Choroid plexus epithelial cell (primary cell): ENCODE results near the gene LTA.

Experiments used
- DNase-seq: peaks from one replicate; pipeline ENCODE4 v3.0.0-alpha.2; 2010; ENCODE audit warnings: low read depth
- H3K4me3 ChIP-seq: 2 replicates; pipeline ENCODE4 v1.5.1; 2011; ENCODE audit warnings: low read depth, mild to moderate bottlenecking, control low read depth, low read length, moderate library complexity
- CTCF ChIP-seq: conservative IDR thresholded peaks from 2 replicates; pipeline ENCODE4 v1.5.1; 2011; ENCODE audit warnings: low read depth, mild to moderate bottlenecking, control low read depth, inconsistent platforms, low read length, moderate library complexity

The LTA gene

GRCh38 chr6:31559606-31559957 is 12.5 kb upstream of the LTA start:
- TF ChIP-seq CTCF: no peak
- DNase-seq: no peak
- H3K4me3 ChIP-seq: no peak overlapping the region

- peak; percentile 76 for DNase-seq
- H3K4me3 ChIP-seq: no peak overlapping the region
- TF ChIP-seq CTCF: no peak
Observed at GRCh38 chr6:31559958-31560696, 12.0 kb upstream of the LTA start.

- TF ChIP-seq CTCF: no peak
- DNase-seq: no peak
- no peak overlapping the region for H3K4me3 ChIP-seq
Observed at GRCh38 chr6:31560697-31561058, 11.4 kb upstream of the LTA start.

GRCh38 chr6:31567531-31568370 is 4.3 kb upstream of the LTA start:
- no peak for TF ChIP-seq CTCF
- H3K4me3 ChIP-seq: no peak overlapping the region

GRCh38 chr6:31568537-31568961 is 3.5 kb upstream of the LTA start:
- no peak for TF ChIP-seq CTCF
- no peak overlapping the region for H3K4me3 ChIP-seq
- DNase-seq: no peak

More at GRCh38 chr6:31567531-31568370, 4.3 kb upstream of the LTA start:
- no peak for DNase-seq

GRCh38 chr6:31569861-31570536 is 2.1 kb upstream of the LTA start:
- no peak overlapping the region for H3K4me3 ChIP-seq
- no peak for DNase-seq
- TF ChIP-seq CTCF: no peak
